ENCODE results near the gene AFG1L. TPM values are rescaled to one million over a fixed set of nuclear protein-coding genes. Genes with fewer than 3 reads are reported as not detected.

The AFG1L gene
- total RNA-seq, 1 donor from 2014 or later: 9.4 TPM

DNA sequence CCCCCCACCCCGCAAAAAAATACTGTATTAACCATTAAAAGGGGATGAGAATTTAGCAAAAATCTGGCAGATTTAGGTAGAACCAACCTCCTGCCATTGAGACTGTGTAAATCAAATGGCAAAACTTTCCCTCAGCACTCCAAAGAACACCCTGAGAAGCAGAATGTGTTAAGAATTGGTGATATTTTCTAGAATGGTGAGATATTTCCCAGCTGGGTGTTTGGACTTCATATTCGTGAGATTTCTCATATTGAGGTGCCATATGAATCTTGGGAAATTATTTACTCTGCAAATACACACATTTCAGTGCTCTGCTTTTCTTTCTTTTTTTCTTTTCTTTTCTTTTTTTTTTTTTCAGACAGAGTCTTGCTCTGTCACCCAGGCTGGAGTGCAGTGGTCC lies 199.6 kb downstream of the AFG1L start:
- H3K4me3 Mint-ChIP-seq (ENCODE audit: unreplicated experiment): no peak overlapping the region
- no peak for DNase-seq
- no peaks in the 10 kb centered on the region for H3K27me3 Mint-ChIP-seq (ENCODE audit: unreplicated experiment)
- no peaks in the 10 kb centered on the region for H3K9me3 Mint-ChIP-seq (ENCODE audit: unreplicated experiment)
- H3K27ac Mint-ChIP-seq (ENCODE audit: unreplicated experiment): no peak overlapping the region
- no peak for TF ChIP-seq CTCF (IDR thresholded peaks at IDR 0.05; ENCODE audit: partially characterized antibody, unreplicated experiment)
- no peaks in the 10 kb centered on the region for H3K4me1 Mint-ChIP-seq (ENCODE audit: low read depth, unreplicated experiment)
- no peaks in the 10 kb centered on the region for H3K36me3 Mint-ChIP-seq (ENCODE audit: unreplicated experiment)

- peak; percentile 67 for TF ChIP-seq CTCF (IDR thresholded peaks at IDR 0.05; ENCODE audit: partially characterized antibody, unreplicated experiment)
- H3K36me3 Mint-ChIP-seq (ENCODE audit: unreplicated experiment): no peaks in the 10 kb centered on the region
- H3K27ac Mint-ChIP-seq (ENCODE audit: unreplicated experiment): peak overlapping the region; percentile 26
- no peak overlapping the region for H3K4me3 Mint-ChIP-seq (ENCODE audit: unreplicated experiment)
- peak; percentile 60 for DNase-seq
- H3K4me1 Mint-ChIP-seq (ENCODE audit: low read depth, unreplicated experiment): no peaks in the 10 kb centered on the region
- H3K27me3 Mint-ChIP-seq (ENCODE audit: unreplicated experiment): no peaks in the 10 kb centered on the region
- H3K9me3 Mint-ChIP-seq (ENCODE audit: unreplicated experiment): no peaks in the 10 kb centered on the region
These were observed 203.0 kb downstream of the AFG1L start for GRCh38 chr6:108497883-108498282.

DNA sequence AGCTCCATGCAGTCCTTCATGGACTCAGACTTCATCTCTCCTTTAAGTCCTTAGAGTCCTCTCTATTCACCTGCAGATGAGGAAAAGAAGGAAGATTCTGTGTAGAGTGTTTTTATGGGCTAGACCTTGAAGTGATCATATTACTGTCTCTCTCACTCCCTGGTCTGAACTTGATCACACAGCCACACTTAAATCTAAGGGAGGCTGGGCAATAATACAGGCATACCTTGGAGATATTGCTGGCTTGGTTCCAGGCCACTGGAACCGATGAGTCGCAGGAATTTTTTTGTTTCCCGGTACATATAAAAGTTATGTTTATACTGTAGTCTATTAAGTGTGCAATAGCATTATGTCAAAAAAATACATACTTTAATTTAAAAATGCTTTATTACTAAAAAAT lies 206.7 kb downstream of the AFG1L start:
- Mint-ChIP-seq H3K27me3 (ENCODE audit: unreplicated experiment) (no peaks in the 10 kb centered on the region), H3K36me3 (ENCODE audit: unreplicated experiment) (peaks cover 5% of the 10 kb centered on the region), H3K27ac (ENCODE audit: unreplicated experiment) (no peak overlapping the region), H3K4me1 (ENCODE audit: low read depth, unreplicated experiment) (no peaks in the 10 kb centered on the region), H3K4me3 (ENCODE audit: unreplicated experiment) (no peak overlapping the region), H3K9me3 (ENCODE audit: unreplicated experiment) (no peaks in the 10 kb centered on the region)
- TF ChIP-seq CTCF (IDR thresholded peaks at IDR 0.05; ENCODE audit: partially characterized antibody, unreplicated experiment): no peak
- DNase-seq: no peak

DNA sequence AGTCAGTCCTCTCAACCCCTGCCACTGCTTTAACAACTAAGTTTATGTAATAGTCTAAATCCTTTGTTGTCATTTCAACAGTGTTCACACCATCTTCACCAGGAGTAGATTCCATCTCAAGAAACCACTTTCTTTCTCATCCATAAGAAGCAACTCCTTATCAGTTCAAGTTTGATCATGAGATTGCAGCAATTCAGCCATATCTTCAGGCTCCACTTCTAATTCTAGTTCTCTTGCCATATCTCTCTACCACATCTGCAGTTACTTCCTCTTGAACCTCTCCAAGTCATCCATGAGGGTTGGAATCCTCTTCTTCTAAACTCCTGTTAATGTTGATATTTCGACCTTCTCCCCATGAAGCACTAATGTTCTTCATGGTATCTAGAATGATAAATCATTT lies 208.0 kb downstream of the AFG1L start:
- H3K4me1 Mint-ChIP-seq (ENCODE audit: low read depth, unreplicated experiment): no peaks in the 10 kb centered on the region
- no peak for TF ChIP-seq CTCF (IDR thresholded peaks at IDR 0.05; ENCODE audit: partially characterized antibody, unreplicated experiment)
- H3K27me3 Mint-ChIP-seq (ENCODE audit: unreplicated experiment): no peaks in the 10 kb centered on the region
- H3K9me3 Mint-ChIP-seq (ENCODE audit: unreplicated experiment): peaks cover 2% of the 10 kb centered on the region
- peaks cover 5% of the 10 kb centered on the region for H3K36me3 Mint-ChIP-seq (ENCODE audit: unreplicated experiment)
- H3K27ac Mint-ChIP-seq (ENCODE audit: unreplicated experiment): no peak overlapping the region
- DNase-seq: no peak
- no peak overlapping the region for H3K4me3 Mint-ChIP-seq (ENCODE audit: unreplicated experiment)

- peaks cover 6% of the 10 kb centered on the region for H3K36me3 Mint-ChIP-seq (ENCODE audit: unreplicated experiment)
- no peak for TF ChIP-seq CTCF (IDR thresholded peaks at IDR 0.05; ENCODE audit: partially characterized antibody, unreplicated experiment)
- no peaks in the 10 kb centered on the region for H3K27me3 Mint-ChIP-seq (ENCODE audit: unreplicated experiment)
- DNase-seq: no peak
- H3K4me3 Mint-ChIP-seq (ENCODE audit: unreplicated experiment): no peak overlapping the region
- H3K9me3 Mint-ChIP-seq (ENCODE audit: unreplicated experiment): peaks cover 5% of the 10 kb centered on the region
- H3K27ac Mint-ChIP-seq (ENCODE audit: unreplicated experiment): no peak overlapping the region
- H3K4me1 Mint-ChIP-seq (ENCODE audit: low read depth, unreplicated experiment): no peaks in the 10 kb centered on the region
These were observed 212.5 kb downstream of the AFG1L start for GRCh38 chr6:108507316-108507715.

All from glutamatergic neuron (in vitro differentiated cells).